GM15510 (cell line): Measurements from ENCODE around the gene CLN5.

Experiments
- POLR2A ChIP-seq: IDR thresholded peaks from 3 replicates; pipeline ENCODE4 v1.6.1; 2011; ENCODE audit warnings: borderline replicate concordance; ENCODE audit not compliant: insufficient read length; ENCODE audit errors: extremely low read depth

Gene CLN5

DNA sequence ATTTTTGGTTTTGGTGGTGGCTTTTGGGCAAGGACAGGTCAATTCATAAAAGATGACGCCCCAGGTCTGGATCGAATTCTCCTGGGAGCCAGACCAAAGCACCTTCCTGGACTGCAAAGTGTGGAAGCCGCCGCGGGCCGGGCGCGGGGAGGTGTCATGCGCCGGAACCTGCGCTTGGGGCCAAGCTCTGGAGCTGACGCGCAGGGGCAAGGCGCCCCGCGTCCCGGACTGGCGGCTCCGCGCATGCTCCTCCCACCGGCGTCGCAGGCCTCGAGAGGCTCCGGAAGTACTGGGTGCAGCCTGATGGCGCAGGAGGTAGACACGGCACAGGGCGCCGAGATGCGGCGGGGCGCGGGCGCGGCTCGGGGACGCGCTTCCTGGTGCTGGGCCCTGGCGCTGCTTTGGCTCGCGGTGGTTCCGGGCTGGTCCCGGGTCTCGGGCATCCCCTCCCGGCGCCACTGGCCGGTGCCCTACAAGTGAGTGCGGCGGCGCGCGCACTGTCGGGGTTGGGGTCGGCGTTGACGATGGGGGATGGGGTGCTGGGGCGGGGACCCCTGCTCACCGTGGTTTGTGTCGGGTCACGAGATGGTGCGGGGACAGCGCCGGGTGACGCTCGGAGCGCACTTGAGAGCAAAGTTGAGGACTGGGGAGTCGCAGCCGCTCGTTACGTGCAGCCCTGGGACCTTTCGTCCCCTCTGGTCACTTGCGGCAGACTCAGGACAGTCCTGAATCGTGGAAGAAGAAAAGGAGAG is at the start of gene CLN5:
TSS of gene CLN5 (plus strand) at position 286 of the 752 bp plus-strand sequence. CDS start at position 304, 18 bp downstream.
- peak; percentile 98 for TF ChIP-seq POLR2A

DNA sequence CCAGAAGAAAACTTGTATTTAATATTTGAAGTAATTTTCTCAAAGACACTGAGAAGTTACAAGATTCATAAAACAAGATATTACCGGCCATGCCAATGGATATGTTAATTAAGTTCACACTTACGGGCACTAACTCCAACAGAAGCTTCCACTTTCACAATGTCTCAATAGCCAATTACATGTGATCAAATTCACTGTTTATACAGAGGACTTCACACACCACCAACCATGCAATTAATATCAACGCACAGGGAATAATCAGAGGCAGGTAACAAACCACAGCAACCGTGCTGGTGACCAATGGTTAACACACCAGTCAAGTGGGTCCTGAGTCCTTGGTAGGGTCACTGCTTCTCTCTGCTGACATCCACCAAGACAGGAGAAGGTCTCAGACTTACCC is 49.5 kb upstream of the CLN5 start:
- TF ChIP-seq POLR2A, result no peak

DNA sequence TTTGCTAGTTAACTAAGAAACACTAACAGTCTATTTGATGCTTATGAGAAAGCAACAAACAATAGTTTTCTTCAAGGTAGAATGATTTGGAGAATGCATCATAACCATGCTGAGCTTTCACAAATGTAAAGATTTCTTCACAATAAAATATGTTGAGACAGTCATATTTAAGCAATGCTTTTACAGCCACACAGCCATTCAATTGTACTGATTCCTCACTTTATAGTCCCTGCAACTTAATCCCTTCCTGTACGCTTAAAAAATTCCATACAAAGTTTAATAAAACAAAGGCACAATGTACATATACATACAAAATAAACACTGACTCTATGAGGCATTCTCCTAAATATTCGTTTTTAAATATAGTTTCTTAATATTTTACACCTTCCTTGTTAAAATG is 48.2 kb upstream of the CLN5 start:
- TF ChIP-seq POLR2A, result no peak

DNA sequence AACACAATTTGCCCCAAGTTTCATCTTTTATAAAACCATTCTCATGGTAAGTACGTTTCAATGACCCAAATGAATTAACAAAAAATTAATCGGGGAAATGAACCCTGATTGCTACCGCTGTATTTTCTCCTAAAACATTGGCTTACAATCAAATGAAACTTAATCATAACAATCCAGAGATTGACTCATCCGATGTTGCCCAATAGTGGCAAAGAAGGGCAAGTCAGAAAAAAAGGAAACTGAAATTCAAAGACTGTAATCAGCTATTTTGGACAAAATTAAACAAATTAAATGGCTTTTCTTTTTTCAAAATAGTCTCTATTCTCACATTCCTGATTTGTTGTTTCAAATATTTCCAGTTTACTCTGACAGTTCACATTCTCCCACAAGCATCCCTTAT is 47.4 kb upstream of the CLN5 start:
- no peak for TF ChIP-seq POLR2A

DNA sequence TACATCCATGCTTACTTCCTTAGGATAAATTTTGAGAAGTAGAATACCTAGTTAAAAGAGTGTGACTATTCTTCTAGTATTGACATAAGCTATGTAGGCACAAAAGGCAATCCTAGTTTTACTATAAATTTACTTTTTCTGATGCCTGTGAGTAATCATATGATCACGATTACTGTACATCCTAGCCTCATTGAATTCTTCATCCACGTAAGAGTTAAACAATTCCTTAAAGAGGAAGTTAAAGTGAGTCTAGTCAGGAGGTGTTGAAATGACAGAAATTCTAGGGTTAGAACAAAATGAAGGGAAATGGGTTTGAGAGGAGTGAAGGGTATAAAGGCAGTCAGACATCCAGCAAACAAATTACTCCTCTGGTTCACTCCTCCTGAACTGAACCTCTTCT is 43.7 kb upstream of the CLN5 start, which contains the start of gene ACOD1:
TSS of gene ACOD1 (plus strand) at position 363 of the 400 bp plus-strand sequence. CDS start 48 bp downstream, outside the sequence.
- no peak for TF ChIP-seq POLR2A

DNA sequence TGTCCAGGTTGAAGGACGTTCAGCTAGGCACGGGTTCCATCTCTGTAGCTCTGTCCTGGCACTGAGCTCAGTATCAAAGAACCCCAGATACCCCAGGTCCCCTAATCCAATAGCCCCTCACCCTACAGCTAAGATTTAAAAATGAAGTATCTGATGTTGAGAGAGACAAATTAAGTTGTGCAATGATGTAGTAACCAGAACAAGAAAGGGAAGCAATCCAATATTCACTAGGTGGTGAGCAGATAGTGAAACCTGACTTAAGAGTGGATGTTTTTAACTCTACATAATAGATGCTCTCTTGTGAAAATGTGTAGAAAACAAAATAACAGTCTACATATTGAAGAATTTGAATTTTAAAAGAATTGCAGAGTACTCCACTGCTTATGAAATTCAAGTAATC is 41.8 kb upstream of the CLN5 start:
- TF ChIP-seq POLR2A, result no peak

DNA sequence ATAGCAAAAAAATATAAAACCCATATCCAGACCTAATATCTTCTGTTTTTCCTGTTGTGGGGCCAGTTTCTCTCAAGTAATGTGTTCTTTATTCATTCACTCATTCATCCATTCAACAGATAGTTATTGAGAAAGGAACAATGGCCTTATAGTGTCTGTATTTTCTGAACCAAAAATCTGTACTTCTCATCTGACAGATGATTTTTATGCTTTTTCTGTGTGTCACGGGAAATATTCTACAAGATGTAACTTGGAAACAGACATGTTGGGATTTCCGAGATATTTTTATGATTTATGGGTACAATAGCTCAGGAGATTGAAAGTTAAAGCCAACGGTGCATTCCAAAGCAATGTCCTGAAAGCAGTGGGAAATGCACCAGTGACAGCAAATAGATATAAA is 37.9 kb upstream of the CLN5 start:
- TF ChIP-seq POLR2A, result no peak

DNA sequence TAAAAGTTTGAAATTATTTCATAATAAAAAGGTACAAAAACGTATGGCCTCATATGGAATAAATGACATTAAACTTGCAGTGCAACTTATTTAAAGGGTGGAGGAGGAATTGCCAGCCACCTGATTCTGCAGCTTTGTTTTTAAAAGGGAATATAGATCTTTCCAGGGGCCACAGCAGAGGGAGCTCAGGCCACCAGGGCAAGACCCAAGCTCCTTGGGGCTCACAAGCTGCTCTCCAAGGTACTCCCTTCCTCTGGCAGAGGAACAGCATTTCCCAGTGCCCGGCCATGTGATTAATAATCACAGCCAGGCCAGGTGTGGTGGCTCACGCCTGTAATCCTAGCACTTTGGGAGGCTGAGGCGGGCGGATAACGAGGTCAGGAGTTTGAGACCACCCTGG is 37.3 kb upstream of the CLN5 start:
- no peak for TF ChIP-seq POLR2A

DNA sequence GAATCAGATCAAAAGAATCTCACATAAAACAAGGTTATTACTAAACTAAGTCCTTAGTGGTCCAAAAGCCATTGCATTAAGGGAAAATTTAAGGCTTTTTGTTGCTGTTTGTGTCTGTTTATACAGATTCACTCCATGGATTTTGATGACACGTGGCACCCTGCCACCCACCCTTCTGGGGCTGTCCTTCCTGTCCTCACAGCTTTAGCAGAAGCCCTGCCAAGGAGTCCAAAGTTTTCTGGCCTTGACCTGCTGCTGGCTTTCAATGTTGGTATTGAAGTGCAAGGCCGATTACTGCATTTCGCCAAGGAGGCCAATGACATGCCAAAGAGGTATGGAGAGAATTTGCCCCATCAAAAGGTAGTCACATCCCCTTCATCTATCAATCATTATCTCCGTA is 36.7 kb upstream of the CLN5 start:
- no peak for TF ChIP-seq POLR2A

DNA sequence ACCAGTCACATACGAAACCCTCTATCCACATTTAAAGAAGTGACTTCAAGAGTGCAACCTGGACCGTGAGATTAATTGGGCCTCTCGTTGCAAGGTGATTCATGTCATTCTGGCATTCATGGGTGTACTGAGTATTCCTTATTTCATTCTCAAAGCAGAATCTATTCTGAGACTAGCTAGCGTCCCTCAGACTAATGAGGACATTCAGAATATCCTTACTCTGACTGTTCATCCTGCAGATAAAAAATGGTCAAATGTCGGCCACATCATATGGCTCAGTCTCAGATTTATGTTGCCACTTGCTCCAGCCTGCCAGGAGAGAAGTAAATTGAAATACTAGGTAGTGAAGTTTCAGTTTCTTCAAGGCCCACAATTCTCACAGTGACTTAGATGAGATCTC is 36.2 kb upstream of the CLN5 start:
- TF ChIP-seq POLR2A, result no peak

DNA sequence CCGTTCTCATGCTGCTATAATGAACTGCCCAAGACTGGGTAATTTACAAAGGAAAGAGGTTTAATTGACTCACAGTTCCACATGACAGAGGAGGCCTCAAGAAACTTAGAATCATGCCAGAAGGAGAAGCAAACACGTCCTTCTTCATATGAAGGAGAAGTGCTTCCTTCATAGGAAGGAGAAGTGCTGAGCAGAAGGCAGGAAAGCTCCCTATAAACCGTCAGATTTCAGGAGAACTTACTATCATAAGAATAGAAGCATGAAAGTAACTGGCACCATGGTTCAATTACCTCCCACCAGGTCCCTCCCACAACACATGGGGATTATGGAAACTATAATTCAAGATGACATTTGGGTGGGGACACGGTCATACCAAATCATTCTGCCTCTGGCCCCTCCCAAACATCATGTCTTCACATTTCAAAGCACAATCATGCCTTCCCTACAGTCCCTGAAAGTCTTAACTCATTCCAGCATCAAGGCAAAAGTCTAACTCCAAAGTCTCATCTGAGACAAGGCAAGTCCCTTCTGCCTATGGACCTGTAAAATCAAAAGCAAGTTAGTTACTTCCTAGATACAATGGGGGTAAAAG is 32.9 kb upstream of the CLN5 start:
- no peak for TF ChIP-seq POLR2A

DNA sequence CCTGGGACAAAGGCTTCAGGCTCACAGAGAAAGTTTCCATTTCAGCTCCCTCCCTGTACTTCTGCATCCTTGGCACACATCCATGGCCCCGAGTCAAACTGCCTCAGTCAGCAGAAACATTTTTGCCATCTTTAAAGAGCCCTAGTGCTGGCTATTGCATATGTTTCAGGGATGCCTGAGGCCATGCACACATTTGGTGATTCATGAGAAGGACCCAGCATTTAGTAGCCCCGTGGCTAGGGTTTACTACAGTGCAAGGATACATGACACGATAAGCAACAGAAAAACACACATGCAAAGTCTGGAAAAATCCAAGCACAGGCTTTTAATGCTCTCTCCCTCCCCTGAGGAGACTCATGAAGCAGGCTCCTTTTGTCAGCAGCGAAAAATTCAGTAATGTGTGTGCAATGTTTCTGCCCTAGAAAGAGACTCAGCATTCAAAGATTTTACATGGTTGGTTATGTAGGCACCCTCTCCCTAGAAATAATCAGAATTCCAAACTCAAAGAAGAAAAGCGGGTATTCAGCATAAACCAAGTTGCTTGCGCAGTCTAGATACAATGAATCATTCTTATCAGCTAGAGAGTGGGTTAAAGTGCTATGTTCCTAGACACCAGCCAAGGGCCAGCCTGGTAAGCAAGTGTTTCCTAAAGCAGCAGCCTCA is 26.0 kb upstream of the CLN5 start:
- TF ChIP-seq POLR2A, result no peak

DNA sequence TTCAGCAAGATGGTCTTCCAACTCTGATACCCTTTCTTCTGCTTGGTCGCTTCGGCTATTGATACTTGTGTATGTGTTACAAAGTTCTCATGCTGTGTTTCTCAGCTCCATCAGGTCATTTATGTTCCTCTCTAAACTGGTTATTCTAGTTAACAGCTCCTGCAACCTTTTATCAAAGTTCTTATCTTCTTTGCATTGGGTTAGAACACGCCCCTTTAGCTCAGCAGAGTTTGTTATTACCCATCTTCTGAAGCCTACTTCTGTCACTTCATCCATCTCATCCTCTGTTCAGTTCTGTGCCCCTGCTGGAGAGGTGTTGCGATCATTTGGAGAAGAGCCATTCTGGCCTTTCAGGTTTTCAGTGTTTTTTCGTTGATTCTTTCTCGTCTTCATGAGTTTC is 24.9 kb upstream of the CLN5 start:
- TF ChIP-seq POLR2A, result no peak

DNA sequence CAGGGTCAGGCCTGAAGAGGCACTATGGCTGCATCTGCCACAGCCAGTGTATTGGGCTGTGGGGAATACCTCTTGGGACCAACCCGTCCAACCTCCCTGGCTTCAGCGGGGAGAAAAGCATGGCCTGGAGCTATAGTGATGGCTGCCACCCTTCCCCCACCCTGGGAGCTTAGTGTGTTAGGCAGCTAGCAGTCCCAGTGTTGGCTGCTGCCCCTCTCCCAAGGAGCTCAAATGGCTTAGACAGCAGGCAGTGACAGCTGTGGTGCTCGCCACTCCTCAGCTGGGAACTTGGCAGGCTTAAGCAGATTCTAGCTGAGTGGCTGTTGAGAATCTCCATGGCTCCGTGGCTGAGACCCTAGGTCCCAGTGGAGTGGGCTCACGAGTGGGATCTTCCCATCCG is 23.8 kb upstream of the CLN5 start:
- no peak for TF ChIP-seq POLR2A

DNA sequence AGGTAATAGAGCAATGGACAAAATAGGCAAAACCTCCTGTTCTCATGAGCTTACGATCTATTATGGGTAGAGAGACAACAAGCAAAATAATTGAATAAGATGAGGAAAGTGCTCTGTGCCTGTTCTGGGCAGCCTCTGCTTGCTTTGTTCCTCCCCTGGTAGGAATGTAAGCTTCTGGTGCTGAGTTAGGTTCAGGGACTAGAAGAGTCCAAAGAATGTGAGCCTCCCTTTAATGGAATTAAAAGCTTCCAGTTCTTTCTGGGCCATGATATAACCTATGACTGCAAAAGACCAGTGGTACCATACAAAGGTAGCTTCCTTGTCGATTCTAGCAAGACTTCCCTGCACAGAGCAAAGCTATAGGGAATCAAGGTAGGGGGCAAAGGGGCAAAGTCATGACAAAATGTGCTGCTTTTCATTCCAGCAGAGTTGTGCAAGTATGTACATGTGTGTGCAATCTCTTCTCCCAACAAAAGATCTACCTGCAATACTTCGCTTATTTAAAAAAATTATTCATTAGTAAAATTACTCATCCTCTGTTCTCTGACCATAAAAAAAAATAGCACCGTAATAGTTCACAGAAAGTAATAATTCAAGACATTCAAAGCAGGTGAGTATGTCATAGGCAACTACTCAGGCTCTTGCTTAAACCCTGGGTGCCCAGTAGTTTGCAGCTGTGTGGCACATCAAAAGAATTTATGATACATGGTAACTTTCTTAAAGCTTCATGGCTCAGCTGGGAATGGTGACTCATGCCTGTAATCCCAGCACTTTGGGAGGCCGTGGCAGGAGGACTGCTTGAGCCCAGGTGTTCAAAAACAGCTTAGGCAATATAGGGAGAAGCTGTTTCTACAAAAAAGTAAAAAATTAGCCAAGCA is 22.2 kb upstream of the CLN5 start:
- TF ChIP-seq POLR2A, result no peak
